Hypothalamus (tissue), 51 donors: ENCODE data around the gene DNM1.
A peak's percentile ranks its signal among the peaks of the same experiment; 100 is the strongest.

Source experiments
- DNase-seq, 51 donors: peaks; one replicate each; lab custom pipeline; 2025; lab: John Stamatoyannopoulos, UW

DNM1 gene

DNA sequence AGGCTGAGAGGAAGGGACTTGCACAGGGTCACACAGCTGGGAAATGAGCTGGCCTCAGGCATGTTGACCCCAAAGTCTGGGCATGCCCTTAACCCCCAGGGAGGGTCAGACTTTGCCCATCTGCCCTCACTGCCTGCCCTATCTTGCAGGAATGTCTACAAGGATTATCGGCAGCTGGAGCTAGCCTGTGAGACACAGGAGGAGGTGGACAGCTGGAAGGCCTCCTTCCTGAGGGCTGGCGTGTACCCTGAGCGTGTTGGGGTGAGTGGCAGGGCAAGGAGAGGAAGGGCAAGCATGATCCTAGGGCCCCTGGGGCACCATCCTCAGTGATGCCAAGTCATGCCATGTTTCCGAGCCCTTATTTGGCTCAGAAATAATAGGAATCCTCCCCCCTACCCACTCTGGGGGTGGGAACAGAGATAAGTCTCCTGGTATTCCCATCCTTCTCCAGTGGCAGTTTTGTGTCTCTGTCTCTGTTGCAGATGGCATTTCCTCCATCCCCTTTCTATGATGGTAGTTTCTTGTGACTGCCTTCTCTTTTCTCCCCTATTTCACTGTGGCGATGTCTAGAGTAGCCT lies 44.1 kb downstream of the DNM1 start:
- DNase-seq: no peak

DNA sequence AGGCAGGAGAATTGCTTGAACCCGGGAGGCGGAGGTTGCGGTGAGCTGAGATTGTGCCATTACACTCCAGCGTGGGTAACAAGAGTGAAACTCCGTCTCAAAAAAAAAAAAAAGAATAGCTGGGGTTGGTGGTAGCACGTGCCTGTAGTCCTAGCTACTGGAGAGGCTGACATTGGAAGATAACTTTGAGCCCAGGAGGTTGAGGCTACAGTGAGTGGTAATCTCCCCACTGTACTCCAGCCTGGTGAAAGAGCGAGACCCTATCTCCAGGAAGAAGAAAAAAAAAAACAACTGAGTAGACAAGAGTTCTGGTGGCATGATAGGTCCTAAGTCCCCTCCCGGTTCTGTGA lies 46.4 kb downstream of the DNM1 start:
- no peak for DNase-seq

DNA sequence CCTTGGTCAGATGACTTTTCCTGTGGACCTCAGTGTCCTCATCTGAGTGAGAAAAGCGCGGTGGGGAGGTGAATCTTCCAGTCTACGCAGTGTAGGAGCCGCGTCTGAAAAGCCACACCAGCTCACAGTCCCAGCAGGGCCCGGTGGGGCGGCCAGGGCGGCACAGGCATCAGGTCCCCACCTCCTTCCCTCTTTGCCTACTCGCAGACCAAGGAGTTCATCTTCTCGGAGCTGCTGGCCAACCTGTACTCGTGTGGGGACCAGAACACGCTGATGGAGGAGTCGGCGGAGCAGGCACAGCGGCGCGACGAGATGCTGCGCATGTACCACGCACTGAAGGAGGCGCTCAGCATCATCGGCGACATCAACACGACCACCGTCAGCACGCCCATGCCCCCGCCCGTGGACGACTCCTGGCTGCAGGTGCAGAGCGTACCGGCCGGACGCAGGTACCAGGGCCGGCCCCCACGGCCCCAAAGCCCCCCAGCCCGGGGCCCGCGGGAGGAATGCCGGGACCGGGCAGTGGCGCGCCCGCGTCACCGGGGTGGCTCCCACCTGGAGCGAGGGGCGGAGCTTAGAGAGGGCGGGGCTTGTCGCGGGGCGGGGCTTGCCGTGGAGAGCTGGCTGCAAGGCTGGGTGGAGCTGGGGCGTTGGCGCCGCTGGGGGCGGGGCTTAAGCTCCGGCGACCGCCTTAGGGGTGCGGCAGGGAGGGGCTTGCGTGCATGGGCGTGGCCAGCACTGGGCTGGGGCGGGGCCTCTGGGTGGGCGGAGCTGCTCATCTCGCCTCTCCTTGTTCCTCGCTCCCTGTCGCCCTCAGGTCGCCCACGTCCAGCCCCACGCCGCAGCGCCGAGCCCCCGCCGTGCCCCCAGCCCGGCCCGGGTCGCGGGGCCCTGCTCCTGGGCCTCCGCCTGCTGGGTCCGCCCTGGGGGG lies 47.0 kb downstream of the DNM1 start:
- DNase-seq: peak in 21 of 51 donors; percentile 12 to 66 (median 39)

DNA sequence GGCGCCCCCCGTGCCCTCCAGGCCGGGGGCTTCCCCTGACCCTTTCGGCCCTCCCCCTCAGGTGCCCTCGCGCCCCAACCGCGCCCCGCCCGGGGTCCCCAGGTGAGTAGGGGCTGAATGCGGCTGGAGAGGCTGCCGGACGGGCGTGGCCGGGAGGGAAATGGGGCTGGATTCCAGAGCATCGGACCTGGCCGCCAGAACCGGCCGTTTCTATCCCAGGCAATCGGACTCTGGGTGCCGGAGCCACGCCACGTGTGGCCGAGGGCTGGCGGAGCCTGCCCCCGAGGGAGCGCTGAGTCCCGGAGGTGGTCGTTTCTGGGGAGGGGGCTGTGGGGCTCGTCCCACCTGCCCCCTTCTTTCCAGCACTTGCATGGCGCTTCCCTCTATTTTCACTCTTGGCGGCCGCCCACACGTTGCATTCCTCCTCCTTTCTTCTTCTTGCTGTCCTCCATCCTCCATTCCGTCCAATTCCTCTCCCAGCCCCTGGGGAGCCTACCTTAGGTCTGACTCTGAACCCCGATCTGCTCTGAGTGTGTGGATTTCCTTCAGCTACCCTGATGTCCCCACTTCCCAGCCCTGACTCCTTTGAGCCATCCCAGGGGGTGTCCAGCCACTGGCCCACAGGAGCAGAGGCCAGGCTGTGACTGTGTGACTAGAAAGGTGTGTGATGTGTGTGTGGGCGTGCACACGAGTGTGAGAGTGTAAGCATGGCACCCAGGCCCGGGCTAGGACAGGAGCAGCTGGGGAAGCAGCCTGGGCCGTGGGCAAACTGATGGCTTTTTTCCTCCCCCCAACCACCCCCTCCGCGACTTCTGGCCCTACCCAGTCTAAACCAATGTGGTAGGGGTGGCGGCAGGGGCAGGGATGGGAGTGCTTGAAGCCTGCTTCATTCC lies 47.9 kb downstream of the DNM1 start:
- DNase-seq: no peak

DNA sequence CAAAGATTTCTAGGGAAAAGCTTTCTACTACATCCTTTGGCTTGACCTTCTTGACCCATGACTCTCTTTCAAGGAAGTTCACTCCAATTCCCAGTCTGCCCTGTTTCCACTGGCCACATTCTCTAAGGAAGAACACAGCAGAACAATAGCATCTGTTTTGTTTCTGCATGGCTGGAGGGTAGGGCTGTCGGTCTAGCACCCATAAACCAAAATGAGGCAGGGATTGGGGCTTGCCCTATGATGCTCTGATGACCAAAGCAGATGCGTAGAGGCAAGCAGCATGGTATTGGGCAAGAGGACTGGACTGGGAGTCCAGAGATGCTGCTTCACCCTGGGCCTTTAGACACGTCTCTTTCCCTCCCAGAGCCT lies 48.5 kb downstream of the DNM1 start:
- no peak for DNase-seq

DNA sequence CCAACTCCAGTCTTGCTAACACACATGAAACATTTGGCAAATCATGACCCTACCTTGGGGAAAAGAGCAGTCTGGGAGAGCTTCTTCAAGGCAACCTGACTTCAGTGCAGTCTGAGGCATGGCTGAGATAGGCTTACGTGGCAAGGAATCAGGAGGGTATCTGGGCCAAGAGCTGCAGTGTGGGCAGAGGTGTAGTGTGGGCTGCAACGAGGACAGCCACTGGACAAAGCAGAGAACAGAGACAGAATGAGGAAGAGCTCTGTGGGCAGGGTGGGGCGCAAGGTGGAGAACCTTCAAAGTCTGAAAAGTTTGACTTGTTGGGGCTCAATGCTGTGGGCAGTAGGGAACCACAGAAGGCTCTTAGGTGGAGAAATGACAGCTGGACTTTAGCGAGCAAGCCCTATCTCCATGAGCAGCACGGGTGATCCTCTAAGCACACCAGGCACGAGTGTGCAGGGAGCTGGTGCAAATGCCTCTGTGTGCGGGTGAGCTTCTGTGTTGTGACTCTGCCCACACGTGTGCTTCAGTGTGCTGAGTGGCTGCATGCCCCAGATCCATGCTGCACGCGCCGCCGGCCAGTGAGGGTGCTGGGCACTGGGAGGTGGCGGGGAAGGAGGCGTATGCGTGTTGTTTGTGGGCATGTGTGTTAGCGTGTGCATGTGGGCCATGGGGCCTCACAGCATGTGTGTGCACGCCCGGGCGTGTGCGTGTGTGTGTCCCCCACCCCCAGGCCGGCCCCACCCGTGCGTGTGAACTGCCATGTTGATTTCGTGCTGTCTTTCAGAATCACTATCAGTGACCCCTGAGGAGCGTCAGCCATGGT lies 49.3 kb downstream of the DNM1 start:
- DNase-seq: no peak

DNA sequence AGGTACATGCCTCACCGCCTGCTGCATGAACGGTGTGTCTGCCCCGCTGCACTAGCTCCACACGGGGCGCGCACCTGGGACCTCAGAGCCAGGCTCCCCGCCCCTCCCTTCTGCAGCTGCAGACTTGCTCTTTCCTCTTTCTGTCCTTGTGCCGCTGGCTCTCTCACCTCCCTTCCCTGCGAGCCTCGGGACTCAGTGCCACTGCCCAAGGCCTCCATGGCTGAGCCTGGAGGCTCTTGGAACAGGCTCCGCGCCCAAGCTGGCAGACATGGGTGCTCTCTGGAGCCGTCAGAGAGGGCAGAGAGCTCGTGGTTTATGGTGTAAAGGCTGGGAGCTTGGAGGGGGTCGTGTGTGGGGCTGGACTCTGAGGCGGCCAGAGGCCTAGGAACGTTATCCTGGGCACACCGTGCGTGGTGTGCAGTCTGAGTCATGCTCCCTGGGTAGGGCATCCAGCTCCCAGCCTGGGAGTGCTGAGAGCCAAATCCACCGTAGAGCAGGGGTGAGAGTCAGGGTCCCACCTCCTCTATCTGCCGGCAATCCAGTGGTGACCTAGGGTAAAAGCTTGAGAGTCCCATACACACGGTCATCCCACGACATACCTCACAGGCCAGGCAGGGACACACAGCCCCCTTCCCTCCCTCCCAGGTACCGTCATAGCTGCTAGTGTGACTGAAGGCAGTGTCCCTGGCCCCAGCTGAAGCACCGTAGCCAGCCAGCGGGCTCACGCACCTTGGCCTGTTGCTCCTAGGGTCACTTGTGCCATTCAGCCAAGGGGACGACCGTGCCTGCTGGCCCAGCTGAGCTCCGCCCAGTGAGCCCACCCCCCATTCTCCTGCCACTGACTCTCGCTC lies 50.2 kb downstream of the DNM1 start:
- no peak for DNase-seq

DNA sequence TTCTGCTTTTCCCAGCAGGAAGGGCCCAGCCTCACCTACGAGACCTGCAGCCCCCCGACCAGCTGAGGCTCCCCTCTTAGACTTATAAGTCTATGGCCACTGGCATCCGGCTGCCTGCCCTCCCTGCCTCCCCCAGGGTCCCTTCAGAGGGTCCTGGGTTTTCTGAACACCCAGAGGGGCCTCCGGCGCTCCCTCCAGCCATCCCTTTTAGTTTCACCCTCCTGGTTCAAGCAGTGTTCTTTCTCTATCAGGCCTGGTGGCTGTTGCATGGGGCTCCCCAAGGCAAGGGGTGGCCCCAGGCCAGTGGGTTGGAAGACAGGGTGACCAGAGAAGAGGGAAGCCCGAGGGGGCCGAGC lies 50.8 kb downstream of the DNM1 start:
- DNase-seq: no peak

DNA sequence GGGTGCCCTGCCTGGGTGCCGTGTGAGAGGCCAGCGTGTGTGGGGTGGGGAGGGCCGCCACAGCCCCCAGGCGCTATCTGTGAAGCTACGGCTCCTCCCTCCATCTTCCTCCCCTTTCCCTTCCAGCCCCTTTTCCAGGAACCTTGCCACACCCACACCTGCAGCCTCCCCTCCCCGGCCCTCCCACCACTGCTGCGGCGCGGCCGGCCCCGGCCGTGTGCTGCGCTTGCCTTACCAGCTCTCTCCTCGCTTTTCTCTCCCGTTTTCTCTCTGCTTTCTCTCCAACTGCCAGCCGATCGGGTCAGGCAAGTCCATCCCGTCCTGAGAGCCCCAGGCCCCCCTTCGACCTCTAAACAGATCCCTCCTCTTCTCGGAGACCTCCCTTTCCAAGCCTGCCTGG lies 51.2 kb downstream of the DNM1 start:
- DNase-seq: no peak

DNA sequence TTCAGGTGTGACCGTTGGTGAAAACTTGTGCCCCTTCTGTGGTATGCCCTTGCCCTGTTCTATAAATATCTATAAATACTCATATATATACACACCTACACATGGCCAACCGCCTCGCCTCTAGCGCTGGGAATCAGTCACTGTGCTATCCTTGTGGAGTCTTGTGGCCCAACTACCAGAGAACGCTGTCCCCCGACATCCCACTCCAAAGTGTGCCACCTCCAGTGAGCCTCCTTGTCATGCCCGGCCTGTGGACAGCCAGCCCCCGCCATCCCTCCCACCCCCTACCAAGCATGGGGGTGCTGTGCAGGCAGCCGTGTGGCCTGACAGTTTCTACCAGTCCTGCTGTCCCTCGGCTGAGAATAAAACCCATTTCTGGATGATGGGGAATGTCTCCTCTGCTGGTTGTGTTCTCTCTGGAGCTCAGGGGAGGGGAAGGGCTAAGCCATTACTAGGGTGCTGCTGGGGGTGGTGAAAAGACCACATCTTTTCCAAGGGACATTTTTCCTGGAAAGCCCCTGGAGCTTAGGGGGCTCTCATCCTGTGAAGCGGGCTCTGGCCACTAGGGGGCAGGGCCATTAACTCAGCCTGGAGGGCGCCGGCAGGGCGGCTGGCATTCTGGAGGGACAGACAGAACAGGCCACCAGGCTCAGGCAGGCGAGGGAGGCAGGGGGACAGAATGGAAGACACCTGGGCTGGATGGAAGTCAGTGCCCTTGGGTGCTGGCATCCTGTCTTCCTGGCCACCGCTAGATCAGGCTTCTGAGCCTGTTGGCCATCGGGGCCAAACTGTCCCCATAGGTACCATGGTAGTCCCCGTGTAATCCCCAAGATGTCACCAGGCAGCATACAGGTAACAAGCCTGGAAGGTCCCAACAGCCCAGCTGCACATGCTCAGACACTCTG lies 51.9 kb downstream of the DNM1 start:
- peak in 33 of 51 donors; percentile 2 to 68 (median 31) for DNase-seq

DNA sequence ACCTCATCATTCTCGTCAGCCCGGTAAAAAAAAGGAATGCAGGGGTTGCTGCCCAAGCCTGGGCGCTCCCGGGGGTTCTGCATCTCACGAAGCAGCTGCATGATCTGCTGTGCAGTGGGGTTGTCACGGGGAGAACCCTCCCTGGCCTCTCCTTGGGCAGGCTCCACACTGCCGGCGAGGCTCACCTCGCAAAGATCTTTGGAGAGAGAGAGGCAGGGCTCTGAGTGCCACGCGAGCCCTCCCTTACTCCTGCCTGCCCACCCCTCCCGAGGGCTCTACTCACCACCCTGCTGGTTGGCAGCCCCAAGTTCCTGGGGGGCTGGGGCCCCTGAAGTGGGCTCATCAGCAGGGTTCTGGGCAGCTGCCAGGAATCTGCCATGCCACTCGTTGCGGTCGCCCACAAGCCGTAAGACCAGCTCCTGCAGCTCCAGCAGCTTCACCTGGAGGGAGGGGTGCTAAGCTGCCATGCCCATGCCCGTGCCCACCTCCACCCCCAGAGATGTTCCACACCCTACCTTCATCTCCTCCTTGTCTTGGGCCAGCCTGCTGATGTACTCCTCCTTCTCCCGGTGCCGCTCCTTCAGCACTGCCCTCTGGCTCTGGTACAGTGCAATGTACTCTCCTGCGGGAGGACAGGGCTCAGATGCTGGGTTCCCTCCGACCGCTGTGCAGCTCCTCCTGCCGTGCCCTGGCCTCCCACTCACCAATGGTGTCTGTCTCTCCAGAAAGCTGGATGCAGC lies 54.1 kb downstream of the DNM1 start:
- DNase-seq: no peak

DNA sequence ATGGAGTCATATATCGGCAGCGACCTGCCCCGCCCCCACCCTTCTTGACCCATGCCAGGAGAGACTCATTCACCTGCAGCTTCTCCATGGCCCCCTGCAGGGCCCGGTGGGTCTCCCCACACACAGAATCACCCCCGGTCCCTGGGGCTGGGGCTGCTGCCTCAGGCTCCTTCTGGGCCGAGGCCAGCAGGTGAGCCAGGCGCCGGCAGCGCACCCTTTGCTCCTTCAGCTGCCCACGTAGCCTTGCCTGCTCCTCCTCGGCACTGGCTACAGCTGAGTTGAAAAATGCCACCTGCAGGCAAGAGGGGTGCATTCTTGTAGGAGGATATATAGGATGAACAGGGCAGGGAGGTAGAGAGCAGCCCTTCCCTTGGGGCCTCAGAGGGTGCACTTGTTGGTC lies 54.7 kb downstream of the DNM1 start:
- DNase-seq: no peak

DNA sequence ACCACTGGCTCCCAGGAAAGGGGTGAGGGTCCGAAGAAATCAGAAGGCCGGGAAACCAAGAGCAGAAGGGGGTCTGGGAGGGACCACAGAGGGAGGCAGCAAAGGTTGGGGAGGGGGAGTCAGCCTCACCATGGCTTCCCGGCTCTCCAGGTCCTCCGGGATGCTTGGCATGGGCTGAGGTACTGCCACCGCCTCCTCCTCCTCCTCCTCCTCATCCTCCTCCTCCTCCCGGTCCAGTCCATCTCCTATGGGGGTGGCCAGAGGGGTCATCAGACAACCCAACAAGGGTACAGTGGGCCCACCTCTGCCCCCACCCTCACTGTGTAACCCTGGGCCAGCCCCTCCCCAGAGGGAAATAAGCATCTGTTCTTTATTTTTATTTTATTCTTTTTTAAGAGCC lies 55.1 kb downstream of the DNM1 start:
- no peak for DNase-seq

DNA sequence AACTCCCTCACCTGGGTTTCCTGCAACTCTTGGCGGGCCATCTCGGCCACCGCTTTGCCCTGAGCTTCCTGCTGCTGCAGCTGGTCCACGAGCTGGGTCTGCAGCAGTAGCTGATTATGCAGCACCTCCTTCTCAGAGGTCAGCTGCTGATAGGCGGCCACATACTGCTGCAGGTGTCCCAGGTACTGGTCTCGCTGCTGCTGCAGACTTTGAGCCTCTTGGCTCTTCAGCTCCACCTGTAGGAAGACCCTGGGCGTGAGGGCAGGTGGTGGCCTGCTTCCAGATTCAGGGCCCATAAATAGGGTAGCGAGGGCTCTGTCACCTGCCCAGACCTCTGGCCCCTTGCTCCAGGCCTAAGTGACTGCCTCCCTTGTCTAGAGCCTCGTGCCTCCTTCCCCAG lies 56.0 kb downstream of the DNM1 start:
- no peak for DNase-seq

DNA sequence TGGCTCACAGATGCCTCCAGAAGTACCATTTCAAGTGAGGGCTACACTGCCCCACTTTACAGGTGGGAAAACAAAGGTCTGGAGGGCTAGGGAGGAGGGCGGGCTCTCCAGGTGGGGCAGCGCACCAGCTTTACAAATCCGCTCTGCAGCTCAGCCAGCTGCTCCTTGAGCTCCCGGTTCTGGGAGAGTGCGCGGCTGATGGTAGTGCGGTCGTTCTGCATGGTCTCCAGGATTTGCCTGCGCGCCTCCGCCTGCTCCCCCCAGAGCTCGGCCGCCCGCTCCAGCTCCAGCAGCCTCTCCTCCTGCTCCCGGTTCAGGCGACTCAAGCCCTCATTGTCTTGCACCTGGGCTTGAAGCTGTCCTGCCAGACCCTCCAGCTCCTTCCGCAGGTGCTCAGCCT lies 57.2 kb downstream of the DNM1 start:
- DNase-seq: no peak

DNA sequence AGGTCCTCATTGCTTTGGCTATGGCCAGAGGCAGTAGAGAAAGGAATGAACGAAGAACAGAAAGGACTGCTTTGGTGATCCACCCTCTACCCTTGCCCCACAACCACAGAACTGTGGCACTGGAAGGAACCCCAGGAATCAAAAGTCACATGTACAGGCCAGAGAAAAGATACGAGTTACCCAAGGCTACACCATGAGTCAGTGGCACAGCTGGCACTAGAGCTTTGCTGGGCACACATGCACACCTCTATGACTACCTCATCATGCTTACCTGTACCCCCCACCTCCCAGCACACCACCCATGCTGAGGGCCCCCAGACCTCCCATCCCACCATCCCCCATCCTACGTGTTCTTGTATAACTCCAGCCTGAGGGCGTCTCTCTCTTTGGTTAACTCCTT lies 59.5 kb downstream of the DNM1 start:
- no peak for DNase-seq

DNA sequence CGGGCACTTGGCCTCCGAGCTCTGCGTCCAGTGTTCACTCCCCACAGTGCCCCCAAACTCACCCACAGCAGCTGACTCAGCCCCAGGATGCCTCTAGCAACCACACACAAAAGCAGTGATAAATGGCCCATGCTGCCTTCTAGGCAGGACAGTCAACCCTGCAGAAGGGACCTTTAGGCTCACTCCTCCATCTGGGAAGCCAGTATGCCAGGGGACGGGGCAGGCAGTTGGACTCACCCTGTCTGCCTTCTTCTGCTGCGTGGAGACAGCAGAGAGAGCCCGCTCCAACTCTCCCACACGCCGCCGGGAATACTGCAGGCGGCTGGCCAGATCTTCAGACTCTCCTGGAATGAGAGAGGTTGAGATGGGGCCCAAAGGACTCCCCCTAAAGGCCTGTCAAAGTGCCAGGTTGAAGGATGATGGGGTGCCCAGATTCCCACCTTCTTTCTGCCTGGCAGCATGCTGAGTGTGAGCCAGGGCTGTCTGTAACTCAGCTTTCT lies 62.2 kb downstream of the DNM1 start:
- no peak for DNase-seq
